HCT116 (cell line): ENCODE results near the gene NME9. TPM values are rescaled to one million over a fixed set of nuclear protein-coding genes. Genes with fewer than 3 reads are reported as not detected.

Experiments used
- ATAC-seq: fragments of 200-7000 bp; cut with Tn5 transposase; 2 replicates; pipeline ENCODE4 v1.9.1; 2020; ENCODE audit warnings: mild to moderate bottlenecking, moderate library complexity
- BruUV-seq: library from RNA; stranded (reverse); fragments of 400-500 nt; replicated peaks from 2 replicates; lab custom pipeline; 2021; lab: Mats Ljungman, UMichigan
- CTCF ChIA-PET: fragments of 300-600 bp; sonication (Branson Sonifier 250); formaldehyde crosslinking; loops from one replicate; lab custom pipeline; 2021; ENCODE audit warnings: antibody characterized with exemption; lab: Charles Lee
- POLR2A ChIA-PET: fragments of 300-600, 350-600 bp; sonication (Branson Sonifier 250); formaldehyde crosslinking; loops from one replicate; lab custom pipeline; 2021; ENCODE audit warnings: antibody characterized with exemption; lab: Charles Lee
- RAD21 ChIA-PET, 2 experiments: fragments of 300-600 bp; sonication (Branson Sonifier 250); formaldehyde crosslinking; loops; one replicate each; lab custom pipeline; 2023; ENCODE audit warnings: low total read pairs in 2 of 2; ENCODE audit not compliant: uncharacterized antibody in 2 of 2, unreplicated experiment in 2 of 2, low non-redundant PET in 1 of 2; lab: Charles Lee
- DNase-seq: peaks from one replicate; pipeline ENCODE4 v3.0.0-alpha.2; 2010; ENCODE audit warnings: low read depth, low spot score
- H2AFZ ChIP-seq: fragments of 200-600 bp; shearing (Covaris generic), sonication (generic); 2 replicates; pipeline ENCODE4 v1.6.1; 2017; ENCODE audit warnings: low read depth, mixed run types, mixed read lengths, antibody characterized with exemption, low read length; ENCODE audit not compliant: poor library complexity, severe bottlenecking
- H3K27ac ChIP-seq: 2 replicates; pipeline ENCODE4 v1.5.1; 2012; ENCODE audit warnings: low read depth, low read length
- H3K27me3 ChIP-seq: fragments of 200-600 bp; sonication (generic); 2 replicates; pipeline ENCODE4 v1.6.1; 2016; ENCODE audit warnings: mixed run types, low read length, mixed read lengths; ENCODE audit not compliant: insufficient read depth
- H3K36me3 ChIP-seq, 2 experiments: fragments of 200-500 bp in 1 of 2; fragments of 200-600 bp in 1 of 2; sonication (Bioruptor generic) in 1 of 2; sonication (generic) in 1 of 2; 2 replicates each; pipeline versions ENCODE4 v1.5.1 to v1.6.1; 2014 to 2016; ENCODE audit warnings: low read length in 2 of 2, inconsistent platforms in 1 of 2, mixed read lengths in 1 of 2, mixed run types in 1 of 2; ENCODE audit not compliant: insufficient read depth in 2 of 2, control insufficient read depth in 1 of 2
- H3K4me1 ChIP-seq, 2 experiments: fragments of 200-600 bp in 1 of 2; sonication (generic) in 1 of 2; 2 replicates each; pipeline versions ENCODE4 v1.5.1 to v1.6.1; 2012 to 2017; ENCODE audit warnings: low read length in 2 of 2, inconsistent platforms in 1 of 2, mild to moderate bottlenecking in 1 of 2, mixed read lengths in 1 of 2, mixed run types in 1 of 2, moderate library complexity in 1 of 2; ENCODE audit not compliant: insufficient read depth in 2 of 2, control insufficient read depth in 1 of 2
- H3K4me2 ChIP-seq: fragments of 200-600 bp; sonication (generic); 2 replicates; pipeline ENCODE4 v1.6.1; 2017; ENCODE audit warnings: mixed run types, low read length, mixed read lengths
- H3K4me3 ChIP-seq, 2 experiments: fragments of 200-600 bp in 1 of 2; sonication (generic) in 1 of 2; replicated peaks in 1 of 2; 2 replicates each; pipeline ENCODE4 v1.5.1; 2011 to 2016; ENCODE audit warnings: low read length in 2 of 2, control low read depth in 1 of 2, low read depth in 1 of 2, mild to moderate bottlenecking in 1 of 2, mixed read lengths in 1 of 2, mixed run types in 1 of 2
- H3K79me2 ChIP-seq: fragments of 200-600 bp; sonication (generic); 2 replicates; pipeline ENCODE4 v1.6.1; 2017; ENCODE audit warnings: mild to moderate bottlenecking, mixed run types, low read length, moderate library complexity, mixed read lengths; ENCODE audit not compliant: insufficient read depth
- H3K9ac ChIP-seq: fragments of 200-600 bp; sonication (generic); 2 replicates; pipeline ENCODE4 v1.6.1; 2016; ENCODE audit warnings: low read length, mixed read lengths
- H3K9me2 ChIP-seq: fragments of 200-600 bp; sonication (generic), shearing (Covaris generic); 2 replicates; pipeline ENCODE4 v1.6.1; 2017; ENCODE audit warnings: mixed run types, mild to moderate bottlenecking, moderate library complexity; ENCODE audit not compliant: insufficient read depth
- H3K9me3 ChIP-seq, 2 experiments: fragments of 200-500 bp in 1 of 2; fragments of 200-600 bp in 1 of 2; sonication (Bioruptor generic) in 1 of 2; sonication (generic) in 1 of 2; 2 replicates each; pipeline ENCODE4 v1.6.1; 2014 to 2017; ENCODE audit warnings: low read length in 2 of 2, mixed read lengths in 2 of 2, inconsistent platforms in 1 of 2, low read depth in 1 of 2, mild to moderate bottlenecking in 1 of 2, mixed run types in 1 of 2, moderate library complexity in 1 of 2; ENCODE audit not compliant: control insufficient read depth in 1 of 2, insufficient read depth in 1 of 2
- H4K20me1 ChIP-seq: fragments of 200-600 bp; sonication (generic), shearing (Covaris generic); 2 replicates; pipeline ENCODE4 v1.6.1; 2017; ENCODE audit warnings: mixed run types, mild to moderate bottlenecking, moderate library complexity; ENCODE audit not compliant: insufficient read depth
- EGR1 ChIP-seq: IDR thresholded peaks from 2 replicates; pipeline ENCODE4 v1.6.1; 2012; ENCODE audit warnings: low read depth
- ELF1 ChIP-seq: IDR thresholded peaks from 2 replicates; pipeline ENCODE4 v1.6.1; 2012; ENCODE audit warnings: low read depth, borderline replicate concordance
- FOSL1 ChIP-seq: IDR thresholded peaks from 2 replicates; pipeline ENCODE4 v1.6.1; 2012; ENCODE audit warnings: low read depth
- JUND ChIP-seq: IDR thresholded peaks from 2 replicates; pipeline ENCODE4 v1.6.1; 2012
- RAD21 ChIP-seq: IDR thresholded peaks from 2 replicates; pipeline ENCODE4 v1.6.1; 2012; ENCODE audit warnings: low read depth, mild to moderate bottlenecking
- SIN3A ChIP-seq: IDR thresholded peaks from 2 replicates; pipeline ENCODE4 v1.6.1; 2012; ENCODE audit warnings: low read depth
- SRF ChIP-seq: IDR thresholded peaks from 2 replicates; pipeline ENCODE4 v1.6.1; 2012; ENCODE audit warnings: low read depth
- YY1 ChIP-seq: IDR thresholded peaks from 2 replicates; pipeline ENCODE4 v1.6.1; 2011; ENCODE audit warnings: low read length, low read depth, moderate library complexity, mild to moderate bottlenecking; ENCODE audit not compliant: insufficient replicate concordance; ENCODE audit errors: extremely low read depth
- intact Hi-C: fragments of 100-400 bp; cut with micrococcal nuclease; formaldehyde crosslinking; loops from 2 replicates; pipeline ENCODE4 v1.10.0; 2022
- total RNA-seq: library from RNA; stranded (reverse); gene quantifications from one replicate; pipeline ENCODE4 v1.2.1, GENCODE V29; 2021; ENCODE audit not compliant: unreplicated experiment

The NME9 gene
- total RNA-seq, 1 experiment from 2014 or later, result 0.79 TPM

DNA sequence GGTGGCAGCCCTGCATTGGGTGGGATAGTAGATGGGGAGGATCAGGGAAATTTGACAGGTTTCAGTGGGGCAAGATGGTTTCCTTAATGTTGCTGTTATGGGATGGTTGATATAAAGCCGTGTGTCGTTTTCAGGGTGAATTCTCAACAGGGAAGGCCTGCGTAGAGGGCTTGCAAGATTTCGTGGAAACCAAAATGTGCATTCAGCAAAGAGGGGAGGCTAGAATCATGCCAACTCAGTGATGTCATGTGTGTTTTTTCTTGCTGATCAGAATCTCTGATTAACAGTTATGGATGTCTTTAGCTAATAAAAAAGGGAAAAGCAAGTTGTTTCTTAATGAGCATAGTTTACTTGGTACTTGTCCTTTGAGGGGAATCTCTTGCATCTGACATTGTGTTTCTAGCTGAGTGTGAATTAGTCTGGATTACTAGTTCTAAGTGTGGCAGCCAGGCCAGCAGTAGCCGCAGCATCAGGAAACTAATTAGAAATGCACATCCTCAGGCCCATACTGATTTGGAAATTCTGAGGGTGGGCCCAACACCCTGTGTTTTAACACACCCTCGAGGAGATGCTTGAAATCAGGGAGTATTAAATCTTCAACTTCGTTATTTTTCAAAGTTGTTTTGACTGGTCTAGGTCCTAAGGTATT is 43.6 kb upstream of the NME9 start:
- Histone ChIP-seq H3K27ac (no peak overlapping the region), H3K4me1 (no peaks in the 10 kb centered on the region; a peak in 1 of 4 replicates), H3K9me3 (no peaks in the 10 kb centered on the region), H3K27me3 (no peaks in the 10 kb centered on the region), H3K4me2 (no peak overlapping the region), H3K36me3 (no peaks in the 10 kb centered on the region; a peak in 1 of 4 replicates), H3K79me2 (no peaks in the 10 kb centered on the region), H2AFZ (no peak overlapping the region), H3K9ac (no peak overlapping the region), H3K4me3 (no peak overlapping the region), H3K9me2 (no peaks in the 10 kb centered on the region), H4K20me1 (no peaks in the 10 kb centered on the region)
- POLR2A ChIA-PET, result no interaction called here
- DNase-seq, result no peak
- no peak for TF ChIP-seq FOSL1
- TF ChIP-seq ELF1, result no peak
- TF ChIP-seq SRF, result no peak
- TF ChIP-seq JUND, result no peak
- TF ChIP-seq YY1, result no peak
- no peak for TF ChIP-seq EGR1
- TF ChIP-seq SIN3A, result no peak
- no TSS peak for BruUV-seq
- intact Hi-C loops, result no loop called here
- ATAC-seq, result no peak
- RAD21 ChIA-PET, result no interaction called here
- CTCF ChIA-PET, result no interaction called here

DNA sequence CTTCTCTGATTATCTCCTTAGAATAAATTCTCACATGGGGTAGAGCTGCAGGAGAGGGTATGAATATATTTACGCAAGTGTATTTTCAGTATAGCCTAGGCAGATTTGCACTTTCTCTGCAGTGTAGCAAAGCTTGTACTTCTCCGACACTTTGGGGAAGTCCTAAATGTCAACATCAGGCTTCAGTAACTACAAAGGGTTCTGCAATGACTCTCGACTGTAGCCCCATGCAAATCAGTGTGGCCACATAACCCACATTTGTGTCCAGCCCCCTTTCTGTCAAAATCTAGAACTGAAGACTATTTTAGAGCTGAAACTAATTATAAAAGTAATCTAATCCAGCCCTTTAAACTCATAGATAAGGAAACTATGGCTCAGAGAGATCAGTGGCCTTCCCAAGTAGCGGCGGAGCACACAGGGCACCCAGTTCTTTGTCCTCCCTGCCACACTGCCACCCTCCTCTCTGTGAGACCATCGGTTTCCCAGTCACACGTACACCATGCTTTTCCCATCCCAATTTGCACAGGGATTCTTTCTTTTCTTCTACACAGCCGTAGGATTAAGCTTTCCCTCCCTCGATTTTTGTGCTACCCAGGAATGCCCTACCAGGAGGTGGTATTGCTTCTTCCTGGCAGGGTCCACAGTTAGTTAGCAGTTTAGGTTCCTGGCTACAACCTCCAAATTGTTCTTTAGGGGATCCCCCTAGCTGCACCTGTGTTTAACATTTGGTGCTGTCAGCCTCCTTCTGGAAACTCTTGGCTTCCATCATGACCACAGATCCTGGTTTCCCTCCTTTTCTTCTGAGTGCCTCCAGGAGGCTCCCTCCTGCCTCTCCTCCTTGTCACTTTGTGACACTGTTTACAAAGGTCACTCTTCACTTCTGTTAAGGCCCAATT is 41.7 kb upstream of the NME9 start:
- POLR2A ChIA-PET, result no interaction called here
- Histone ChIP-seq H3K4me1 (peaks cover 8 to 9% of the 10 kb centered on the region in 2 experiments), H2AFZ (no peak overlapping the region), H3K9ac (no peak overlapping the region), H3K36me3 (no peaks in the 10 kb centered on the region; a peak in 1 of 4 replicates), H3K27ac (no peak overlapping the region), H3K4me2 (no peak overlapping the region), H3K79me2 (no peaks in the 10 kb centered on the region), H4K20me1 (no peaks in the 10 kb centered on the region), H3K4me3 (no peak overlapping the region), H3K9me2 (no peaks in the 10 kb centered on the region), H3K9me3 (no peaks in the 10 kb centered on the region), H3K27me3 (no peaks in the 10 kb centered on the region)
- no TSS peak for BruUV-seq
- CTCF ChIA-PET, result no interaction called here
- RAD21 ChIA-PET, result no interaction called here
- intact Hi-C loops, result no loop called here
- DNase-seq, result no peak
- TF ChIP-seq ELF1 (no peak), RAD21 (0 out of 2 replicates have a peak, but pooled peaks have one; percentile 12)
- peak; percentile 63; the same call in 1 of the 2 replicates for ATAC-seq
